HL-60 (cell line): Measurements from ENCODE around the gene VWA2.

ENCODE experiments used
- DNase-seq, 2 experiments: peaks; one replicate each; pipeline ENCODE4 v3.0.0-alpha.2; 2010 to 2020; ENCODE audit warnings: low read depth in 1 of 2, low spot score in 1 of 2
- H3K27ac ChIP-seq: fragments of 250-450 bp; sonication (Bioruptor Pico); replicated peaks from 2 replicates; pipeline ENCODE4 v1.5.1; 2020; ENCODE audit warnings: mild to moderate bottlenecking, moderate library complexity
- H3K27me3 ChIP-seq: fragments of 250-450 bp; sonication (Bioruptor Pico); 2 replicates; pipeline ENCODE4 v1.5.1; 2021; ENCODE audit warnings: mild to moderate bottlenecking, moderate library complexity; ENCODE audit not compliant: insufficient read depth, poor library complexity, severe bottlenecking
- H3K4me3 ChIP-seq: replicated peaks from 2 replicates; pipeline ENCODE4 v1.5.1; 2011; ENCODE audit warnings: mild to moderate bottlenecking, control low read depth, low read length; ENCODE audit not compliant: insufficient read depth
- GABPA ChIP-seq: IDR thresholded peaks from 2 replicates; pipeline ENCODE4 v1.6.1; 2012; ENCODE audit warnings: low read depth
- POLR2AphosphoS5 ChIP-seq: IDR thresholded peaks from 2 replicates; pipeline ENCODE4 v1.6.1; 2012; ENCODE audit warnings: low read depth
- SPI1 ChIP-seq: IDR thresholded peaks from 2 replicates; pipeline ENCODE4 v1.6.1; 2012; ENCODE audit warnings: low read depth, mild to moderate bottlenecking, borderline replicate concordance
- TF ChIP-seq, protein P1 (sequence below): IDR thresholded peaks from one replicate; pipeline ENCODE4 v1.5.1; 2011; ENCODE audit warnings: low read length, control low read depth, inconsistent platforms; ENCODE audit not compliant: insufficient read depth
- TF ChIP-seq, protein P2 (sequence below): IDR thresholded peaks from 2 replicates; pipeline ENCODE4 v1.6.1; 2012; ENCODE audit warnings: low read depth; ENCODE audit not compliant: insufficient replicate concordance

VWA2 gene

GRCh38 chr10:114281461-114281860, 42.4 kb downstream of the VWA2 start:
- Histone ChIP-seq H3K27me3 (no peaks in the 10 kb centered on the region), H3K4me3 (no peak overlapping the region), H3K27ac (no peak overlapping the region)
- no peak for DNase-seq
- TF ChIP-seq POLR2AphosphoS5 (no peak), SPI1 (no peak), GABPA (no peak)
- TF ChIP-seq, protein P1, sequence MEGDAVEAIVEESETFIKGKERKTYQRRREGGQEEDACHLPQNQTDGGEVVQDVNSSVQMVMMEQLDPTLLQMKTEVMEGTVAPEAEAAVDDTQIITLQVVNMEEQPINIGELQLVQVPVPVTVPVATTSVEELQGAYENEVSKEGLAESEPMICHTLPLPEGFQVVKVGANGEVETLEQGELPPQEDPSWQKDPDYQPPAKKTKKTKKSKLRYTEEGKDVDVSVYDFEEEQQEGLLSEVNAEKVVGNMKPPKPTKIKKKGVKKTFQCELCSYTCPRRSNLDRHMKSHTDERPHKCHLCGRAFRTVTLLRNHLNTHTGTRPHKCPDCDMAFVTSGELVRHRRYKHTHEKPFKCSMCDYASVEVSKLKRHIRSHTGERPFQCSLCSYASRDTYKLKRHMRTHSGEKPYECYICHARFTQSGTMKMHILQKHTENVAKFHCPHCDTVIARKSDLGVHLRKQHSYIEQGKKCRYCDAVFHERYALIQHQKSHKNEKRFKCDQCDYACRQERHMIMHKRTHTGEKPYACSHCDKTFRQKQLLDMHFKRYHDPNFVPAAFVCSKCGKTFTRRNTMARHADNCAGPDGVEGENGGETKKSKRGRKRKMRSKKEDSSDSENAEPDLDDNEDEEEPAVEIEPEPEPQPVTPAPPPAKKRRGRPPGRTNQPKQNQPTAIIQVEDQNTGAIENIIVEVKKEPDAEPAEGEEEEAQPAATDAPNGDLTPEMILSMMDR = no peak
- TF ChIP-seq, protein P2, sequence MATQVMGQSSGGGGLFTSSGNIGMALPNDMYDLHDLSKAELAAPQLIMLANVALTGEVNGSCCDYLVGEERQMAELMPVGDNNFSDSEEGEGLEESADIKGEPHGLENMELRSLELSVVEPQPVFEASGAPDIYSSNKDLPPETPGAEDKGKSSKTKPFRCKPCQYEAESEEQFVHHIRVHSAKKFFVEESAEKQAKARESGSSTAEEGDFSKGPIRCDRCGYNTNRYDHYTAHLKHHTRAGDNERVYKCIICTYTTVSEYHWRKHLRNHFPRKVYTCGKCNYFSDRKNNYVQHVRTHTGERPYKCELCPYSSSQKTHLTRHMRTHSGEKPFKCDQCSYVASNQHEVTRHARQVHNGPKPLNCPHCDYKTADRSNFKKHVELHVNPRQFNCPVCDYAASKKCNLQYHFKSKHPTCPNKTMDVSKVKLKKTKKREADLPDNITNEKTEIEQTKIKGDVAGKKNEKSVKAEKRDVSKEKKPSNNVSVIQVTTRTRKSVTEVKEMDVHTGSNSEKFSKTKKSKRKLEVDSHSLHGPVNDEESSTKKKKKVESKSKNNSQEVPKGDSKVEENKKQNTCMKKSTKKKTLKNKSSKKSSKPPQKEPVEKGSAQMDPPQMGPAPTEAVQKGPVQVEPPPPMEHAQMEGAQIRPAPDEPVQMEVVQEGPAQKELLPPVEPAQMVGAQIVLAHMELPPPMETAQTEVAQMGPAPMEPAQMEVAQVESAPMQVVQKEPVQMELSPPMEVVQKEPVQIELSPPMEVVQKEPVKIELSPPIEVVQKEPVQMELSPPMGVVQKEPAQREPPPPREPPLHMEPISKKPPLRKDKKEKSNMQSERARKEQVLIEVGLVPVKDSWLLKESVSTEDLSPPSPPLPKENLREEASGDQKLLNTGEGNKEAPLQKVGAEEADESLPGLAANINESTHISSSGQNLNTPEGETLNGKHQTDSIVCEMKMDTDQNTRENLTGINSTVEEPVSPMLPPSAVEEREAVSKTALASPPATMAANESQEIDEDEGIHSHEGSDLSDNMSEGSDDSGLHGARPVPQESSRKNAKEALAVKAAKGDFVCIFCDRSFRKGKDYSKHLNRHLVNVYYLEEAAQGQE = no peak

DNA sequence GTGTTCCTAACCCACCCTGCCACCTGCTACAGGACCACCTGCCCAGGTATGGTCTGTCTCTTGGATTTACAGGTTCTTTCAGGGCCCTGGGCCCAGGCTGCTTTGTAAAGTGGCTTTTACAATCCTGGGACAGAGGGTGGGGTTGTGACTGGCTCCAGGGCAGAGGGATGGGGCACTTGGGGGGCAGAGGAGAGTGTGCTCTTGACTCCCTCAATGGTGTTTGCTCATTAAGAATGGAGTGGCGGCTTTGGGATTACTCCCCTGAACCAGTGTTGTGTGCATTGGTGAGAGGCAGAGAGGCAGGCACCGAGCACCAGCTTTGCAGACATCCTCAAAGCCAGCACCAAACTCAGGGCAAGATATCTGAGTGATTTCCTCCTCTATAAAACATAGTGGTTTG, 43.5 kb downstream of the VWA2 start:
- DNase-seq = no peak
- Histone ChIP-seq H3K4me3 (no peak overlapping the region), H3K27me3 (no peaks in the 10 kb centered on the region), H3K27ac (no peak overlapping the region)
- TF ChIP-seq GABPA = no peak

DNA sequence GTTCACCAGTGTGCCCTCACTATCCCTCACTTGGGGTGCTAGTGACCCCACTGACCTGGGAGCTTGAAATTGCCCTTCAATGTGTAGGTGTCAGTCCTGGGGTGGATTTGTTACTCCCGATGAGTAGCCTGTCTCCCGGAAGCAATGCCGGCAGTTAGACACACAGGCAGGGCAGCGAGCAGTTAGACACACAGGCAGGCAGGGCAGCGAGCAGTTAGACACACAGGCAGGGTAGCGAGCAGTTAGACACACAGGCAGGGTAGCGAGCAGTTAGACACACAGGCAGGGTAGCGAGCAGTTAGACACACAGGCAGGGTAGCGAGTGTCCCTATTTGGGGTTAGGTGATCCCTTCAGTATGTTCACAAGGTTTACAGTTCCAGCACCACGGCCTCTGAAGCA, 44.0 kb downstream of the VWA2 start:
- Histone ChIP-seq H3K27ac (no peak overlapping the region), H3K4me3 (no peak overlapping the region)
- TF ChIP-seq, protein P2 = no peak
- TF ChIP-seq SPI1 (no peak), POLR2AphosphoS5 (no peak), GABPA (no peak)
- TF ChIP-seq, protein P1 = no peak

DNA sequence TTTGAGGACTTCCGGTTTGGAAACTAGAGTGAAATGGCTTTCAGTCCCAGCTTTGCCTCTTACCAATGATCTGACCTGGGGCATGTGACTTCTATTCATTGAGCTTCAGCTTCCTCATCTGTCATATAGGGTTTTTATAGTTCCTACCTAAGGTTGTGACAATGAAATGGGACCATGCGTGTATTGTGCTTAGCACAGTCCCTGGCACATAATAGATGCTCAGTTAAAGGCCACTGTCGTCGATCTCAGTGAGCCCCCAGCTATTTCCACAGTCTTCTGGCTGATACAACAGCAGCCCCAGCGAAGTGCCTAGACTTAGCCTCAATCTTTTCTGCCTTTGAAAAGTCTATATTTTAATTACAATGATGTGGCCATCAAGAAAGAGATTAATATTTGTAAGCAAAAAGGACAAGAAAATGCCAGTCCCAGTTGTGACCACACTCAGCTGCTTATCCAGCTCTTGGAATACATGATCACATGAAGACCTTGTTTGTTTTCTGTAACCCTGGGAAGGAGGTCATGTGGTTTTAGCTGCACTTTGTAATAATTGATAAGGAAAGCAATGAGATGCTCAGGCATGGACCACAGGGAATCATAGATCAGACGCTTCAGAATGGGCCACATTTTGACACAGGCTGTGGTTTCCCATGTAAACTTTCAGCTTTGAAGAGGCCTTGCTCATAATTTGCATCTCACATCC, 44.6 kb downstream of the VWA2 start:
- no peak for DNase-seq
- no peaks in the 10 kb centered on the region for H3K27me3 ChIP-seq
- H3K4me3 ChIP-seq = no peak overlapping the region
- TF ChIP-seq POLR2AphosphoS5 (no peak), GABPA (no peak), SPI1 (no peak)
- TF ChIP-seq, protein P1 = no peak
- TF ChIP-seq, protein P2 = no peak
- H3K27ac ChIP-seq = no peak overlapping the region

More for the DNA sequence above, 44.0 kb downstream of the VWA2 start:
- DNase-seq = no peak
- H3K27me3 ChIP-seq = no peaks in the 10 kb centered on the region
